ENCODE data around the gene CCER1.

Gene CCER1

DNA sequence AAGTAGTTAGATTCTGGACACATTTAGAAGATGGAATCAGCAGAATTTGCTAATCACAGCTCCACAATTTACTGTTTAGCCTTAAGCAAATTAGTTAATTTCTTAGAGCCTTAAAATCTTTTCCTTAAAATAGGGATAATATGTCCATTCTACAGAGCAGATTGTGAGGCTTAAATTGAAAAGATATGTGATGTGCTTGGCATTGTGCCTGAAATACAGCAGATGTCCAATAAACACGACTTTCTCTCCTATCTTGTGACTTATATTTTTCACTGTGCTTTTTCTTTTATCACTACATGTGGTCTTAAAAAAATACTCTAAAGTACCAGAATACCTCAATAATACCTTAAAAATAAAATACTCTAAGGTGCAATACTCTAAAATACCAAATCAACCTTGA lies 30.6 kb downstream of the CCER1 start:
- Histone ChIP-seq H3K36me3 (no peaks in the 10 kb centered on the region), H3K27me3 (no peaks in the 10 kb centered on the region), H3K4me3 (no peak overlapping the region), H3K9me3 (peaks cover 0 to 3% (median 0%) of the 10 kb centered on the region in 3 donors), H3K4me1 (peaks cover 0 to 26% (median 8%) of the 10 kb centered on the region in 4 donors), H3K27ac (no peak overlapping the region)
- DNase-seq: no peak
- intact Hi-C loops (cut with DNase I; ENCODE audit: low total_unique reads): no loop called here
- TF ChIP-seq, protein P1, sequence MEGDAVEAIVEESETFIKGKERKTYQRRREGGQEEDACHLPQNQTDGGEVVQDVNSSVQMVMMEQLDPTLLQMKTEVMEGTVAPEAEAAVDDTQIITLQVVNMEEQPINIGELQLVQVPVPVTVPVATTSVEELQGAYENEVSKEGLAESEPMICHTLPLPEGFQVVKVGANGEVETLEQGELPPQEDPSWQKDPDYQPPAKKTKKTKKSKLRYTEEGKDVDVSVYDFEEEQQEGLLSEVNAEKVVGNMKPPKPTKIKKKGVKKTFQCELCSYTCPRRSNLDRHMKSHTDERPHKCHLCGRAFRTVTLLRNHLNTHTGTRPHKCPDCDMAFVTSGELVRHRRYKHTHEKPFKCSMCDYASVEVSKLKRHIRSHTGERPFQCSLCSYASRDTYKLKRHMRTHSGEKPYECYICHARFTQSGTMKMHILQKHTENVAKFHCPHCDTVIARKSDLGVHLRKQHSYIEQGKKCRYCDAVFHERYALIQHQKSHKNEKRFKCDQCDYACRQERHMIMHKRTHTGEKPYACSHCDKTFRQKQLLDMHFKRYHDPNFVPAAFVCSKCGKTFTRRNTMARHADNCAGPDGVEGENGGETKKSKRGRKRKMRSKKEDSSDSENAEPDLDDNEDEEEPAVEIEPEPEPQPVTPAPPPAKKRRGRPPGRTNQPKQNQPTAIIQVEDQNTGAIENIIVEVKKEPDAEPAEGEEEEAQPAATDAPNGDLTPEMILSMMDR (IDR thresholded peaks at IDR 0.05): no peak

- H3K27me3 ChIP-seq: no peaks in the 10 kb centered on the region
- TF ChIP-seq, protein P1 (IDR thresholded peaks at IDR 0.05): no peak
- intact Hi-C loops (cut with DNase I; ENCODE audit: low total_unique reads): no loop called here
- DNase-seq: no peak
- H3K9me3 ChIP-seq: no peaks in the 10 kb centered on the region
- H3K4me1 ChIP-seq: peaks cover 0 to 26% (median 8%) of the 10 kb centered on the region in 4 donors
- no peaks in the 10 kb centered on the region for H3K36me3 ChIP-seq
- H3K27ac ChIP-seq: peak overlapping the region in 1 of 2 donors; percentile 17
- no peak overlapping the region for H3K4me3 ChIP-seq
Observed at GRCh38 chr12:90922145-90922627, 32.8 kb downstream of the CCER1 start.

DNA sequence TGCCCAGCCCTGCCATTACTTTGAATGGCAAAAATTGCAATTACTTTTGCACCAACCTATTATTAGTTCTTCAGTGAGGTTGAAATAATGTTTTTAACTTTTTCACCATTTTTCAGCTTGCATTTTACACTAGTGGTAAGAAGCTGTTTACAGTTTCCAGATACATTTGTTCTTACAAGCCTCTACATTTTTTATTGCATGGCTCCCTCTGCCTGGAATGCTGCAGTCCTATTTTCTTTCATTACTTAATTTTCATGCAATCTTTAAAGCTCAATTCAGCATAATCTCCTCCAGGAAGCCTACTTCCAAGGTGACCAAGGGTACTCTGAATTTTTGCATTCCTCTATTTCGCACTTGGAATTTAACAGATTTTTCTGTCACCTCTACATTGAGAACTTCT lies 33.4 kb downstream of the CCER1 start:
- intact Hi-C loops (cut with DNase I; ENCODE audit: low total_unique reads): no loop called here
- Histone ChIP-seq H3K36me3 (no peaks in the 10 kb centered on the region), H3K27me3 (no peaks in the 10 kb centered on the region), H3K9me3 (no peaks in the 10 kb centered on the region), H3K4me3 (no peak overlapping the region), H3K4me1 (peaks cover 0 to 26% (median 8%) of the 10 kb centered on the region in 4 donors), H3K27ac (no peak overlapping the region)
- DNase-seq: no peak
- TF ChIP-seq, protein P1 (IDR thresholded peaks at IDR 0.05): no peak

DNA sequence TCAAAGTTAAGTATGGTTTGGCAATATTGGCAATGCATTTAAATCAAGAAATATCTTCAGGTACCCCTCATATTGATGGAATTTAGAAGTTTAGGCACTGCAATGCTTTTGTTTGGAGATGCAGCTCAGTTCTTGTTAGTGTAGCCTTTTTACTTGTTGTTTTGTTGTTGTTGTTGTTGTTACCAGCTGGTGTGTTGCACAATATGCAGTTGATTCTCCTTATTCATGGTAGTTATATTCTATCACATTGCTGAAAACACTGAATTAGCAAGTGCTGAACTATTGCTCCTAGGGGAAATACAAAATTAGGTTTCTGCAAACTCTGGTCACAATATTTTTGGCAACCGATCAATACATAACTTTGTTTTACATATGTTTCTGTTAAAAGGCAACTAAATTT lies 34.8 kb downstream of the CCER1 start:
- Histone ChIP-seq H3K4me3 (no peak overlapping the region), H3K36me3 (no peaks in the 10 kb centered on the region), H3K4me1 (peaks cover 0 to 26% (median 8%) of the 10 kb centered on the region in 4 donors), H3K9me3 (no peaks in the 10 kb centered on the region), H3K27me3 (no peaks in the 10 kb centered on the region), H3K27ac (no peak overlapping the region)
- DNase-seq: no peak
- TF ChIP-seq, protein P1 (IDR thresholded peaks at IDR 0.05): no peak
- intact Hi-C loops (cut with DNase I; ENCODE audit: low total_unique reads): no loop called here

DNA sequence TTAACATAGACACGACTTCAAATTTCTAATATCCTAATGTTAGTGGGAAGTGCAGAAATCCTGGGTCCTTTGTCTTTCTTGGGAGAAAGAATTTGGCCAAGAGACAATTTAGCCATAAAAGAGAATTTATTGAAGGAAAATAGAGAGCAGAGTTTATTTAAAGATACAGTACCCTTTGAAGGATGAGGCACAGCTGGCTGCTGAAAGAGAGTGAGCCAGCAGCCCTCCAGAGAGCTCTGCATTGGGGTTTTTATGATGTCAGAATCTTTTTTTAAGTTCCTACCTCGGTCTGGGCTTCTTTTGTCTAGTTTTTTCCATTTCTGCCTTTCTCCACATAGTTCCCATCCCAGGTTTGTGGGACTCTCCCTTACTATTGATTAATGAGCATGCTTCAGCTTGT lies 37.5 kb downstream of the CCER1 start:
- TF ChIP-seq, protein P1 (IDR thresholded peaks at IDR 0.05): no peak
- no peak for DNase-seq
- Histone ChIP-seq H3K4me1 (peaks cover 0 to 14% (median 8%) of the 10 kb centered on the region in 4 donors), H3K4me3 (no peak overlapping the region), H3K9me3 (no peaks in the 10 kb centered on the region), H3K36me3 (no peaks in the 10 kb centered on the region), H3K27me3 (no peaks in the 10 kb centered on the region), H3K27ac (no peak overlapping the region)
- intact Hi-C loops (cut with DNase I; ENCODE audit: low total_unique reads): no loop called here

DNA sequence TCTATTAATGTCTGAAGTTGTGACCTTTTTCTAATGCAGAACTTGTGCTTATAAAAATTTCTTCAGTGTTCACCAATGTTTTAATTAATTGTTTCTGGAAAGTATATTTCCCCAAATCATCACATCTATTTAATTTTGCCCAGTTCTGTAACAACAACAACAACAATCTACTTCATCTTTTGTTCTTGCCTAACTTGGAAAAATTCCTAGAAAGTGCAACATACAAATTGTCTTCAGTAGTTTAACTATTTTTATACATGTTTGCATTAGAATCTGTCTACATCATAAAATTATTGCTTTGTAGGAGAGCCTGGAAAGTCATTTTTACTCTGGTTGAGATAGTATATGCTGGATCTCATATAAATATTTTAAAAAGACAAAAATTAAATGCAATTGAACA lies 38.5 kb downstream of the CCER1 start:
- TF ChIP-seq, protein P1 (IDR thresholded peaks at IDR 0.05): no peak
- Histone ChIP-seq H3K4me1 (peaks cover 0 to 5% (median 3%) of the 10 kb centered on the region in 4 donors), H3K4me3 (no peak overlapping the region), H3K27me3 (no peaks in the 10 kb centered on the region), H3K9me3 (no peaks in the 10 kb centered on the region), H3K36me3 (no peaks in the 10 kb centered on the region), H3K27ac (no peak overlapping the region)
- intact Hi-C loops (cut with DNase I; ENCODE audit: low total_unique reads): no loop called here
- no peak for DNase-seq

Data from tibial artery (tissue), 4 donors.